SK-N-SH treated with all-trans-retinoic acid at 6 μM for 48 hours (cell line): ENCODE results near the gene OMG.

Experiments
- ATAC-seq: fragments of 200-7000 bp; cut with Tn5 transposase; 3 replicates; pipeline ENCODE4 v1.9.1; 2020; ENCODE audit warnings: mild to moderate bottlenecking, moderate library complexity
- ARNTL ChIP-seq: fragments of 450-650 bp; formaldehyde crosslinking; IDR thresholded peaks from 2 replicates; pipeline ENCODE4 v1.5.0; 2020; ENCODE audit warnings: low read depth, mild to moderate bottlenecking, moderate library complexity, borderline replicate concordance
- BACH2 ChIP-seq: fragments of 250-450 bp; sonication (Bioruptor Pico); IDR thresholded peaks from 2 replicates; pipeline ENCODE4 v1.9.0; 2021; ENCODE audit warnings: mild to moderate bottlenecking, borderline replicate concordance
- CSDC2 ChIP-seq: fragments of 250-450 bp; sonication (Bioruptor Pico); IDR thresholded peaks from 2 replicates; pipeline ENCODE4 v1.5.0; 2020; ENCODE audit warnings: mild to moderate bottlenecking, moderate library complexity
- ESRRG ChIP-seq: fragments of 250-450 bp; sonication (Bioruptor Pico); IDR thresholded peaks from 2 replicates; pipeline ENCODE4 v1.6.1; 2021; ENCODE audit warnings: mild to moderate bottlenecking
- GLIS3 ChIP-seq: fragments of 250-450 bp; sonication (Bioruptor Pico); IDR thresholded peaks from 2 replicates; pipeline ENCODE4 v1.5.0; 2020; ENCODE audit warnings: mild to moderate bottlenecking, moderate library complexity
- ISL1 ChIP-seq: fragments of 250-450 bp; sonication (Bioruptor Pico); IDR thresholded peaks from 2 replicates; pipeline ENCODE4 v2.1.2; 2022; ENCODE audit warnings: mild to moderate bottlenecking, moderate library complexity
- RARB ChIP-seq: fragments of 250-450 bp; sonication (Bioruptor Pico); IDR thresholded peaks from 2 replicates; pipeline ENCODE4 v1.8.0; 2021; ENCODE audit warnings: mild to moderate bottlenecking, moderate library complexity
- SNAI2 ChIP-seq: fragments of 250-450 bp; sonication (Bioruptor Pico); IDR thresholded peaks from 2 replicates; pipeline ENCODE4 v1.5.0; 2020; ENCODE audit warnings: mild to moderate bottlenecking, moderate library complexity
- TOX ChIP-seq: fragments of 250-450 bp; sonication (Bioruptor Pico); IDR thresholded peaks from 2 replicates; pipeline ENCODE4 v1.8.0; 2021; ENCODE audit warnings: mild to moderate bottlenecking, moderate library complexity, borderline replicate concordance
- ZC3H10 ChIP-seq: fragments of 250-450 bp; sonication (Bioruptor Pico); IDR thresholded peaks from 2 replicates; pipeline ENCODE4 v1.5.1; 2021; ENCODE audit warnings: mild to moderate bottlenecking, moderate library complexity
- ZFP3 ChIP-seq: fragments of 250-450 bp; sonication (Bioruptor Pico); IDR thresholded peaks from 2 replicates; pipeline ENCODE4 v1.5.0; 2020; ENCODE audit warnings: mild to moderate bottlenecking, moderate library complexity
- ZFP30 ChIP-seq: fragments of 450-650 bp; formaldehyde crosslinking; IDR thresholded peaks from 2 replicates; pipeline ENCODE4 v1.5.0; 2022; ENCODE audit warnings: mild to moderate bottlenecking, moderate library complexity
- ZNF565 ChIP-seq: fragments of 450-650 bp; formaldehyde crosslinking; conservative IDR thresholded peaks from 2 replicates; pipeline ENCODE4 v1.5.0; 2020; ENCODE audit warnings: low read depth, mild to moderate bottlenecking, moderate library complexity
- ZNF70 ChIP-seq: fragments of 450-650 bp; formaldehyde crosslinking; IDR thresholded peaks from 2 replicates; pipeline ENCODE4 v1.5.0; 2020; ENCODE audit warnings: mild to moderate bottlenecking, moderate library complexity
- ZNF8 ChIP-seq: fragments of 450-650 bp; formaldehyde crosslinking; IDR thresholded peaks from 2 replicates; pipeline ENCODE4 v1.5.0; 2020; ENCODE audit warnings: mild to moderate bottlenecking, moderate library complexity
- TF ChIP-seq, protein P1 (sequence below): fragments of 250-450 bp; sonication (Bioruptor Pico); IDR thresholded peaks from 2 replicates; pipeline ENCODE4 v1.5.0; 2020; ENCODE audit warnings: mild to moderate bottlenecking, moderate library complexity
- TF ChIP-seq, protein P2 (sequence below): fragments of 250-450 bp; sonication (Bioruptor Pico); IDR thresholded peaks from 2 replicates; pipeline ENCODE4 v1.8.0; 2020; ENCODE audit warnings: mild to moderate bottlenecking, moderate library complexity, borderline replicate concordance
- TF ChIP-seq, protein P3 (sequence below): fragments of 250-450 bp; sonication (Bioruptor Pico); IDR thresholded peaks from 2 replicates; pipeline ENCODE4 v1.5.1; 2021; ENCODE audit warnings: mild to moderate bottlenecking, moderate library complexity
- TF ChIP-seq, protein P4 (sequence below): fragments of 250-450 bp; sonication (Bioruptor Pico); IDR thresholded peaks from 2 replicates; pipeline ENCODE4 v1.8.0; 2021; ENCODE audit warnings: low read depth, mild to moderate bottlenecking, moderate library complexity, borderline replicate concordance
- TF ChIP-seq, protein P5 (sequence below): fragments of 250-450 bp; sonication (Bioruptor Pico); IDR thresholded peaks from 2 replicates; pipeline ENCODE4 v1.5.1; 2020; ENCODE audit warnings: low read depth, mild to moderate bottlenecking, moderate library complexity

The OMG gene

DNA sequence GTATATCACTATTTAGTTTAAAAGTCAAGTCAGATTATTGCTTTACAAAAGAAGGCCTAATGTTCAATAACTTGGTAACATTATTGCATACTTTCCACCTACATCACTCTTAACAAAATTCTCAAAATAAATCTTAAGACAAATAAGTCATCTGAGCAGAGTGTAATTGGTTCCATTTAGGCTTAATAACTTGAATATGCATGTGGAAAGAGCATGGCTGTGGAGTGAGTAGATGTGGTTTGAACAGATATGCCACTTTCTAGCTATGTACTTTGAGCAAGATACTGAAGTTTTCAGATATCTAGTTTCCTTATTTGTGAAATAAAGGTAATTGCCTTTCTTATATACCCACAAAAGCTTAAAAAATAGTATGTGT lies 31.1 kb upstream of the OMG start:
- peak; percentile 87 for ATAC-seq
- TF ChIP-seq GLIS3 (CRISPR knock-in tag): no peak
- TF ChIP-seq ISL1 (CRISPR knock-in tag): 0 out of 2 replicates have a peak, but pooled peaks have one; percentile 38
- TF ChIP-seq, all 23 proteins: peak for 1

DNA sequence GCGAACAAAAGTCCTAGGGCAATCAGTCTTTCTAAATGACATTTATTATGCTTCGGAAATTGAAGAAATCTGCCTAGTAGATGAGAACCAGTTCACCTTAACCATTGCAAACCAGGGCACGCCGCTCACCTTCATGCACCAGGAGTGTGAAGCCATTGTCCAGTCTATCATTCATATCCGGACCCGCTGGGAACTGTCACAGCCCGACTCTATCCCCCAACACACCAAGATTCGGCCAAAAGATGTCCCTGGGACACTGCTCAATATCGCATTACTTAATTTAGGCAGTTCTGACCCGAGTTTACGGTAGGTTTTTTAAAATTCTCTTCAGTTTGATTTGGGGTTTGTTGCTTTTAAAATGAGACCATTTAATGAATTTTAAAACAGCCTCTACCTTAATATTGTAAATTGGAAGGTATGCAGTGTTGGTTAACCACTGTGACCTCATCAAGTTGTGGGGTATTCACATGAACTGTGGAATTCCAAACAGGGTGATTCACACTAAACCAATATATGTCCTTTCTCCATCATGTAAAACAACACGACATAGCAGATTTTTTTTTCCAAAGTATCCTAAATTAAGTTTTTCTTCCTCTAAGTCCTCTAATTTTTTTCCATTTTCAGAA lies 30.6 kb upstream of the OMG start:
- peak; percentile 89 for ATAC-seq
- TF ChIP-seq GLIS3 (CRISPR knock-in tag) (no peak), RARB (no peak)

DNA sequence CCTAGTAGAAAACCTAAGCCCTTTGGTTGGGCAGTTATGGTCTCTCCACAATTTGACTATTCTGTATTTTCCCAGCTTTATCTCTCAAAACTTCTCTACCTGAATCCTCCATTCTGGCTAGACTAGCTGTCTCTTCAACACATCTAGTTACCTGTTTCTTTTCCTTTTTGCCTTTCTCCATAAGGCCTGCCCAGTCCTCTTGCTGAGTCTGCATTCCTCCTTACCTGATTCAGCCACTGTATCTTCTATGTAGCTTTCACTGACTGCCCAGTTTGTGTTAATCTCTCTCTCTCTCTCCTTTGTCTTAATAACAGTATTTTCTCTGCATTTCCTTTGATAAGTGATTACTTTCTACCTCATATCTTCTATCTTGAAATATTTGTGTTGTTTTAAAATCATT lies 26.5 kb upstream of the OMG start:
- no peak for ATAC-seq
- TF ChIP-seq, protein P1, sequence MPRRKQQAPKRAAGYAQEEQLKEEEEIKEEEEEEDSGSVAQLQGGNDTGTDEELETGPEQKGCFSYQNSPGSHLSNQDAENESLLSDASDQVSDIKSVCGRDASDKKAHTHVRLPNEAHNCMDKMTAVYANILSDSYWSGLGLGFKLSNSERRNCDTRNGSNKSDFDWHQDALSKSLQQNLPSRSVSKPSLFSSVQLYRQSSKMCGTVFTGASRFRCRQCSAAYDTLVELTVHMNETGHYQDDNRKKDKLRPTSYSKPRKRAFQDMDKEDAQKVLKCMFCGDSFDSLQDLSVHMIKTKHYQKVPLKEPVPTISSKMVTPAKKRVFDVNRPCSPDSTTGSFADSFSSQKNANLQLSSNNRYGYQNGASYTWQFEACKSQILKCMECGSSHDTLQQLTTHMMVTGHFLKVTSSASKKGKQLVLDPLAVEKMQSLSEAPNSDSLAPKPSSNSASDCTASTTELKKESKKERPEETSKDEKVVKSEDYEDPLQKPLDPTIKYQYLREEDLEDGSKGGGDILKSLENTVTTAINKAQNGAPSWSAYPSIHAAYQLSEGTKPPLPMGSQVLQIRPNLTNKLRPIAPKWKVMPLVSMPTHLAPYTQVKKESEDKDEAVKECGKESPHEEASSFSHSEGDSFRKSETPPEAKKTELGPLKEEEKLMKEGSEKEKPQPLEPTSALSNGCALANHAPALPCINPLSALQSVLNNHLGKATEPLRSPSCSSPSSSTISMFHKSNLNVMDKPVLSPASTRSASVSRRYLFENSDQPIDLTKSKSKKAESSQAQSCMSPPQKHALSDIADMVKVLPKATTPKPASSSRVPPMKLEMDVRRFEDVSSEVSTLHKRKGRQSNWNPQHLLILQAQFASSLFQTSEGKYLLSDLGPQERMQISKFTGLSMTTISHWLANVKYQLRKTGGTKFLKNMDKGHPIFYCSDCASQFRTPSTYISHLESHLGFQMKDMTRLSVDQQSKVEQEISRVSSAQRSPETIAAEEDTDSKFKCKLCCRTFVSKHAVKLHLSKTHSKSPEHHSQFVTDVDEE (CRISPR knock-in tag): no peak
- TF ChIP-seq, protein P2, sequence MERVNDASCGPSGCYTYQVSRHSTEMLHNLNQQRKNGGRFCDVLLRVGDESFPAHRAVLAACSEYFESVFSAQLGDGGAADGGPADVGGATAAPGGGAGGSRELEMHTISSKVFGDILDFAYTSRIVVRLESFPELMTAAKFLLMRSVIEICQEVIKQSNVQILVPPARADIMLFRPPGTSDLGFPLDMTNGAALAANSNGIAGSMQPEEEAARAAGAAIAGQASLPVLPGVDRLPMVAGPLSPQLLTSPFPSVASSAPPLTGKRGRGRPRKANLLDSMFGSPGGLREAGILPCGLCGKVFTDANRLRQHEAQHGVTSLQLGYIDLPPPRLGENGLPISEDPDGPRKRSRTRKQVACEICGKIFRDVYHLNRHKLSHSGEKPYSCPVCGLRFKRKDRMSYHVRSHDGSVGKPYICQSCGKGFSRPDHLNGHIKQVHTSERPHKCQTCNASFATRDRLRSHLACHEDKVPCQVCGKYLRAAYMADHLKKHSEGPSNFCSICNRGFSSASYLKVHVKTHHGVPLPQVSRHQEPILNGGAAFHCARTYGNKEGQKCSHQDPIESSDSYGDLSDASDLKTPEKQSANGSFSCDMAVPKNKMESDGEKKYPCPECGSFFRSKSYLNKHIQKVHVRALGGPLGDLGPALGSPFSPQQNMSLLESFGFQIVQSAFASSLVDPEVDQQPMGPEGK (CRISPR knock-in tag): no peak
- TF ChIP-seq CSDC2 (CRISPR knock-in tag) (no peak), ZFP3 (CRISPR knock-in tag) (no peak)

DNA sequence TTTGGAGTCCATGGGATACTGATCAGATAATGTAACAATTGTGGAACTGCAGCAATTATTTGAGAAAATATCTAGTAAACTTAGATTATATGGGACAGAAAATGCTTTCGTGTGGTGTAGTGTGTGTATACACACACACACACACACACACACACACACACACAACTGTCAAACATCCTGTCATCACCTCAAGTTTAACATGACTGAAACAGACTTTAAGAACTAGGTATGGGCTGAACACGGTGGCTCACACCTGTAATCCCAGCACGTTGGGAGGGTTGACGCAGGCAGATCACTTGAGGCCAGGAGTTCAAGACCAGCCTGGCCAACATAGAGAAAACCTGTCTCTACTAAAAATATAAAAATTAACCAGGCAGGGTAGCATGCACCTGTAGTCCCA lies 24.9 kb upstream of the OMG start:
- no peak for ATAC-seq
- no peak for TF ChIP-seq CSDC2 (CRISPR knock-in tag)
- TF ChIP-seq TOX: no peak
- TF ChIP-seq, protein P3, sequence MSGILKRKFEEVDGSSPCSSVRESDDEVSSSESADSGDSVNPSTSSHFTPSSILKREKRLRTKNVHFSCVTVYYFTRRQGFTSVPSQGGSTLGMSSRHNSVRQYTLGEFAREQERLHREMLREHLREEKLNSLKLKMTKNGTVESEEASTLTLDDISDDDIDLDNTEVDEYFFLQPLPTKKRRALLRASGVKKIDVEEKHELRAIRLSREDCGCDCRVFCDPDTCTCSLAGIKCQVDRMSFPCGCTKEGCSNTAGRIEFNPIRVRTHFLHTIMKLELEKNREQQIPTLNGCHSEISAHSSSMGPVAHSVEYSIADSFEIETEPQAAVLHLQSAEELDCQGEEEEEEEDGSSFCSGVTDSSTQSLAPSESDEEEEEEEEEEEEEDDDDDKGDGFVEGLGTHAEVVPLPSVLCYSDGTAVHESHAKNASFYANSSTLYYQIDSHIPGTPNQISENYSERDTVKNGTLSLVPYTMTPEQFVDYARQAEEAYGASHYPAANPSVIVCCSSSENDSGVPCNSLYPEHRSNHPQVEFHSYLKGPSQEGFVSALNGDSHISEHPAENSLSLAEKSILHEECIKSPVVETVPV: no peak
- TF ChIP-seq ESRRG (CRISPR knock-in tag): no peak
- no peak for TF ChIP-seq ARNTL (CRISPR knock-in tag)
- no peak for TF ChIP-seq GLIS3 (CRISPR knock-in tag)
- TF ChIP-seq ISL1 (CRISPR knock-in tag): no peak
- no peak for TF ChIP-seq ZFP3 (CRISPR knock-in tag)
- TF ChIP-seq, protein P4, sequence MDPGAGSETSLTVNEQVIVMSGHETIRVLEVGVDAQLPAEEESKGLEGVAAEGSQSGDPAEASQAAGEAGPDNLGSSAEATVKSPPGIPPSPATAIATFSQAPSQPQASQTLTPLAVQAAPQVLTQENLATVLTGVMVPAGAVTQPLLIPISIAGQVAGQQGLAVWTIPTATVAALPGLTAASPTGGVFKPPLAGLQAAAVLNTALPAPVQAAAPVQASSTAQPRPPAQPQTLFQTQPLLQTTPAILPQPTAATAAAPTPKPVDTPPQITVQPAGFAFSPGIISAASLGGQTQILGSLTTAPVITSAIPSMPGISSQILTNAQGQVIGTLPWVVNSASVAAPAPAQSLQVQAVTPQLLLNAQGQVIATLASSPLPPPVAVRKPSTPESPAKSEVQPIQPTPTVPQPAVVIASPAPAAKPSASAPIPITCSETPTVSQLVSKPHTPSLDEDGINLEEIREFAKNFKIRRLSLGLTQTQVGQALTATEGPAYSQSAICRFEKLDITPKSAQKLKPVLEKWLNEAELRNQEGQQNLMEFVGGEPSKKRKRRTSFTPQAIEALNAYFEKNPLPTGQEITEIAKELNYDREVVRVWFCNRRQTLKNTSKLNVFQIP (CRISPR knock-in tag): no peak
- TF ChIP-seq ZNF70 (CRISPR knock-in tag): no peak

DNA sequence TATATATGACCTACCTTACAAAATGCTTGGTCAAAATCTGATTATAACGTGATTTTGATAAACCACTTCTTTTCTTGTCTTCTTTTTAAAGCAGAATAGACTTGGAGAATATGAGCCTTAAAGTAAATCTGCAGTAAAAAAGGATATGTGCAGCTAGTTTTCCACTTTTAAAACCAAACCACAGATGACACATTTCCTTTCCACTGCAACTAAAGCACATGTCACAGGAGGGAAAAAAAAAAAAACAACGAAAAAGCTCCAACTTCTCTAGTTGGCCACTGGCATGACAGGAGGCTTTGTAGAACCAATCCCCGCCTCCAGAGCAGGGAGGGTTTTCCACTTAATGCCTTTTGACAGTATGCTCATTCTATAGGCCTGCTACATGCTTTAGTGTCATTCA lies 24.4 kb upstream of the OMG start, which contains the start of gene EVI2A:
Gene EVI2A, minus strand, starts transcription at position 142 of the 400 bp plus-strand sequence. CDS start 2,609 bp downstream, outside the sequence.
- peak; percentile 85 for ATAC-seq
- TF ChIP-seq ISL1 (CRISPR knock-in tag) (no peak), BACH2 (CRISPR knock-in tag) (no peak), ZC3H10 (CRISPR knock-in tag) (no peak), ZNF565 (CRISPR knock-in tag) (no peak), ZNF70 (CRISPR knock-in tag) (no peak), ZFP30 (CRISPR knock-in tag) (no peak), SNAI2 (no peak), ZFP3 (CRISPR knock-in tag) (no peak), ESRRG (CRISPR knock-in tag) (no peak), ZNF8 (CRISPR knock-in tag) (no peak), GLIS3 (CRISPR knock-in tag) (no peak), ARNTL (CRISPR knock-in tag) (no peak)
- TF ChIP-seq, protein P3: no peak
- TF ChIP-seq, protein P5, sequence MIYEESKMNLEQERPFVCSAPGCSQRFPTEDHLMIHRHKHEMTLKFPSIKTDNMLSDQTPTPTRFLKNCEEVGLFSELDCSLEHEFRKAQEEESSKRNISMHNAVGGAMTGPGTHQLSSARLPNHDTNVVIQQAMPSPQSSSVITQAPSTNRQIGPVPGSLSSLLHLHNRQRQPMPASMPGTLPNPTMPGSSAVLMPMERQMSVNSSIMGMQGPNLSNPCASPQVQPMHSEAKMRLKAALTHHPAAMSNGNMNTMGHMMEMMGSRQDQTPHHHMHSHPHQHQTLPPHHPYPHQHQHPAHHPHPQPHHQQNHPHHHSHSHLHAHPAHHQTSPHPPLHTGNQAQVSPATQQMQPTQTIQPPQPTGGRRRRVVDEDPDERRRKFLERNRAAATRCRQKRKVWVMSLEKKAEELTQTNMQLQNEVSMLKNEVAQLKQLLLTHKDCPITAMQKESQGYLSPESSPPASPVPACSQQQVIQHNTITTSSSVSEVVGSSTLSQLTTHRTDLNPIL: no peak
- TF ChIP-seq, protein P1 (CRISPR knock-in tag): no peak
